HG02798 (cell line): ENCODE measurements around the gene ABCA4.
"Not testable (repeated sequence)": the region's sequence is repeated elsewhere in the genome, so short reads cannot be mapped to it uniquely, and the experiment has no call there.

Source experiments
- ATAC-seq: cut with Tn5 transposase; IDR thresholded peaks from one replicate; pipeline ENCODE4 v1.9.1; 2021; ENCODE audit warnings: mild to moderate bottlenecking; ENCODE audit not compliant: unreplicated experiment, poor library complexity

Gene ABCA4

GRCh38 chr1:93964096-93964776 lies 156.7 kb downstream of the ABCA4 start:
- ATAC-seq: no peak

- no peak for ATAC-seq
Measured at GRCh38 chr1:93963585-93963984, 157.4 kb downstream of the ABCA4 start.

GRCh38 chr1:93961906-93962305 lies 159.0 kb downstream of the ABCA4 start:
- no peak for ATAC-seq

GRCh38 chr1:93961443-93961842 lies 159.5 kb downstream of the ABCA4 start:
- no peak for ATAC-seq

GRCh38 chr1:93960641-93961147 lies 160.3 kb downstream of the ABCA4 start:
- ATAC-seq: no peak

GRCh38 chr1:93959413-93959812 lies 161.5 kb downstream of the ABCA4 start:
- no peak for ATAC-seq

GRCh38 chr1:93958726-93959100 lies 162.2 kb downstream of the ABCA4 start:
- ATAC-seq: no peak

- ATAC-seq: no peak
Measured at GRCh38 chr1:93958032-93958725, 162.8 kb downstream of the ABCA4 start.

- ATAC-seq: no peak
Measured at GRCh38 chr1:93955765-93956164, 165.2 kb downstream of the ABCA4 start.

GRCh38 chr1:93947002-93947686 lies 173.8 kb downstream of the ABCA4 start:
- ATAC-seq: not testable (repeated sequence)
